Measurements from ENCODE around the gene LRRC47.

GRCh38 chr1:3788756-3789420 lies 7.4 kb downstream of the LRRC47 start:
- TF ChIP-seq POLR2A (IDR thresholded peaks at IDR 0.05) (no peak), CTCF (IDR thresholded peaks at IDR 0.05) (no peak), POLR2AphosphoS5 (IDR thresholded peaks at IDR 0.05) (no peak)

Data from stomach (tissue), 4 donors.